SK-N-SH (cell line): ENCODE measurements around the gene ZGPAT. TPM values are rescaled to one million over a fixed set of nuclear protein-coding genes. Genes with fewer than 3 reads are reported as not detected.

Source experiments
- CTCF ChIA-PET: fragments of 300-600, 350-600 bp; formaldehyde crosslinking; extraction: SDS; loops from one replicate; lab custom pipeline; 2021; lab: Yijun Ruan, JAX
- POLR2A ChIA-PET: fragments of 350-600 bp; sonication (Branson Sonifier 250); formaldehyde crosslinking; extraction: SDS; loops from one replicate; lab custom pipeline; 2020; ENCODE audit warnings: antibody characterized with exemption, inconsistent platforms; lab: Yijun Ruan, JAX
- DNase-seq: peaks from one replicate; pipeline ENCODE4 v3.0.0; 2012
- H2AFZ ChIP-seq: fragments of 200-600 bp; sonication (generic); 2 replicates; pipeline ENCODE4 v1.8.1; 2016; ENCODE audit warnings: antibody characterized with exemption, mild to moderate bottlenecking, low read depth
- H3F3A ChIP-seq: fragments of 200-600 bp; sonication (generic); replicated peaks from 2 replicates; pipeline ENCODE3; 2016; ENCODE audit warnings: antibody characterized with exemption, mild to moderate bottlenecking; ENCODE audit not compliant: insufficient read depth
- H3K27ac ChIP-seq, 2 experiments: fragments of 200-500 bp in 1 of 2; fragments of 200-600 bp in 1 of 2; sonication (Bioruptor generic) in 1 of 2; sonication (generic), shearing (Covaris generic) in 1 of 2; 2 replicates each; pipeline versions ENCODE4 v1.5.1 to v1.6.1; 2014 to 2016; ENCODE audit warnings: low read depth in 2 of 2, inconsistent platforms in 1 of 2, low read length in 1 of 2, mild to moderate bottlenecking in 1 of 2, mixed read lengths in 1 of 2
- H3K27me3 ChIP-seq: fragments of 200-600 bp; sonication (generic), shearing (Covaris generic); 2 replicates; pipeline ENCODE4 v1.6.1; 2016; ENCODE audit warnings: mixed run types; ENCODE audit not compliant: insufficient read depth
- H3K36me3 ChIP-seq, 2 experiments: fragments of 200-500 bp in 1 of 2; fragments of 200-600 bp in 1 of 2; sonication (Bioruptor generic) in 1 of 2; sonication (generic) in 1 of 2; replicated peaks in 1 of 2; 2 replicates each; pipeline versions ENCODE3 to v1.5.1; 2014 to 2016; ENCODE audit warnings: low read length in 1 of 2, mild to moderate bottlenecking in 1 of 2; ENCODE audit not compliant: insufficient read depth in 2 of 2, control insufficient read depth in 1 of 2
- H3K4me1 ChIP-seq, 2 experiments: fragments of 200-500 bp in 1 of 2; fragments of 200-600 bp in 1 of 2; sonication (Bioruptor generic) in 1 of 2; sonication (generic), shearing (Covaris generic) in 1 of 2; 2 replicates each; pipeline versions ENCODE4 v1.5.1 to v1.6.1; 2014 to 2016; ENCODE audit warnings: low read depth in 1 of 2, low read length in 1 of 2, mixed run types in 1 of 2; ENCODE audit not compliant: insufficient read depth in 2 of 2, control insufficient read depth in 1 of 2
- H3K4me2 ChIP-seq: fragments of 200-600 bp; sonication (generic), shearing (Covaris generic); 2 replicates; pipeline ENCODE4 v1.6.1; 2017; ENCODE audit warnings: mixed run types
- H3K4me3 ChIP-seq, 2 experiments: fragments of 200-500 bp in 1 of 2; fragments of 200-600 bp in 1 of 2; sonication (Bioruptor generic) in 1 of 2; sonication (generic), shearing (Covaris generic) in 1 of 2; 2 replicates each; pipeline versions ENCODE4 v1.5.1 to v1.8.1; 2014 to 2016; ENCODE audit warnings: low read depth in 2 of 2, inconsistent platforms in 1 of 2, low read length in 1 of 2, mild to moderate bottlenecking in 1 of 2, mixed read lengths in 1 of 2, moderate library complexity in 1 of 2
- H3K79me2 ChIP-seq: fragments of 200-600 bp; sonication (generic); 2 replicates; pipeline ENCODE4 v1.8.1; 2017; ENCODE audit warnings: mild to moderate bottlenecking; ENCODE audit not compliant: insufficient read depth
- H3K9ac ChIP-seq: fragments of 200-600 bp; sonication (generic); 2 replicates; pipeline ENCODE4 v1.6.1; 2017; ENCODE audit warnings: mixed run types
- H3K9me2 ChIP-seq: fragments of 200-600 bp; sonication (generic); 2 replicates; pipeline ENCODE4 v1.6.1; 2017; ENCODE audit warnings: mixed run types
- H3K9me3 ChIP-seq: fragments of 200-600 bp; sonication (generic); 2 replicates; pipeline ENCODE4 v1.6.1; 2017; ENCODE audit warnings: mixed run types, mild to moderate bottlenecking, moderate library complexity
- H4K20me1 ChIP-seq: fragments of 200-600 bp; sonication (generic); 2 replicates; pipeline ENCODE4 v1.6.1; 2017; ENCODE audit warnings: mild to moderate bottlenecking, mixed run types; ENCODE audit not compliant: insufficient read depth
- EZH2phosphoT487 ChIP-seq: fragments of 200-600 bp; sonication (generic); IDR thresholded peaks from 2 replicates; pipeline ENCODE4 v1.6.1; 2017; ENCODE audit warnings: low read depth, mixed run types, mild to moderate bottlenecking, antibody characterized with exemption, moderate library complexity, borderline replicate concordance
- FOXJ3 ChIP-seq: sonication (generic); formaldehyde crosslinking; IDR thresholded peaks from 2 replicates; pipeline ENCODE4 v1.5.1; 2020; ENCODE audit warnings: mild to moderate bottlenecking, missing genetic modification reagents
- GATA2 ChIP-seq: sonication (generic); formaldehyde crosslinking; IDR thresholded peaks from 2 replicates; pipeline ENCODE4 v1.5.0; 2020; ENCODE audit warnings: mild to moderate bottlenecking, missing genetic modification reagents
- NFIC ChIP-seq: IDR thresholded peaks from 2 replicates; pipeline ENCODE4 v1.4.0; 2012; ENCODE audit warnings: borderline replicate concordance
- NRF1 ChIP-seq: IDR thresholded peaks from 2 replicates; pipeline ENCODE4 v1.6.1; 2012; ENCODE audit warnings: low read depth, mild to moderate bottlenecking, low read length
- PBX3 ChIP-seq: IDR thresholded peaks from 2 replicates; pipeline ENCODE4; 2012
- RAD21 ChIP-seq: IDR thresholded peaks from 2 replicates; pipeline ENCODE4 v1.6.1; 2012; ENCODE audit warnings: mild to moderate bottlenecking, low read length
- REST ChIP-seq: IDR thresholded peaks from 2 replicates; pipeline ENCODE4 v1.6.1; 2012; ENCODE audit warnings: mild to moderate bottlenecking, low read depth, low read length, moderate library complexity
- RFX5 ChIP-seq: IDR thresholded peaks from 2 replicates; pipeline ENCODE4 v1.6.1; 2012; ENCODE audit warnings: mild to moderate bottlenecking, improper control_type of control experiment, low read length
- RXRA ChIP-seq: IDR thresholded peaks from 2 replicates; pipeline ENCODE4 v1.4.0; 2012; ENCODE audit warnings: low read depth, mild to moderate bottlenecking, borderline replicate concordance
- SIN3A ChIP-seq: IDR thresholded peaks from 2 replicates; pipeline ENCODE4 v1.6.1; 2012; ENCODE audit warnings: low read depth, mild to moderate bottlenecking, low read length, moderate library complexity, borderline replicate concordance
- TEAD4 ChIP-seq: IDR thresholded peaks from 2 replicates; pipeline ENCODE4 v1.4.0; 2012; ENCODE audit warnings: mild to moderate bottlenecking, borderline replicate concordance; ENCODE audit not compliant: insufficient read depth
- USF1 ChIP-seq: IDR thresholded peaks from 2 replicates; pipeline ENCODE4 v1.4.0; 2012; ENCODE audit warnings: low read depth, borderline replicate concordance
- ZBTB33 ChIP-seq: IDR thresholded peaks from 2 replicates; pipeline ENCODE4 v1.4.0; 2012; ENCODE audit warnings: low read depth, borderline replicate concordance
- WGBS: methylation state at CpG from one replicate; pipeline ENCODE4 v1.1.6; 2017; ENCODE audit warnings: low lambda C conversion rate; 5-methylcytosine and 5-hydroxymethylcytosine counted together
- polyA plus RNA-seq, 3 experiments: library from polyadenylated mRNA; depleted of rRNA; stranded (reverse); fragments of >200 nt; gene quantifications; 2 replicates each; pipeline ENCODE4 v1.2.3, GENCODE V29; 2012

ZGPAT gene
- polyA plus RNA-seq, 1 of the 3 experiments (the other 2 are of a cell fraction), result 33.7 TPM

- Histone ChIP-seq H3K9me3 (peaks cover 7% of the 10 kb centered on the region), H3K36me3 (peaks cover 43 to 59% of the 10 kb centered on the region in 2 experiments), H3K4me3 (peak overlapping the region; percentile 70 to 90), H3K27ac (peak overlapping the region in 1 of 2 experiments; percentile 53; a peak in 2 of 4 replicates), H3F3A (peaks cover 4% of the 10 kb centered on the region), H4K20me1 (0 out of 2 replicates have a peak, but pooled peaks cover 3% of the 10 kb centered on the region), H3K4me1 (peaks cover 0 to 20% of the 10 kb centered on the region in 2 experiments; a peak in 1 of 4 replicates), H3K27me3 (no peaks in the 10 kb centered on the region), H3K9me2 (no peaks in the 10 kb centered on the region), H3K9ac (peak overlapping the region; percentile 89), H3K79me2 (peaks cover 87% of the 10 kb centered on the region), H3K4me2 (peak overlapping the region; percentile 92), H2AFZ (no peak overlapping the region)
- 66% methylated on average over 26 of the region's 67 CpGs for WGBS
- ChIA-PET CTCF (interaction anchor here (0.9 to 1.6 kb wide), 4 partner anchors 13 to 265 kb away, joined by 3 to 4 read pairs (median 4); no protein-coding TSS in a partner anchor), POLR2A (interaction anchor here (0.6 to 2.6 kb wide), 11 partner anchors 11 to 272 kb away, joined by 3 to 22 read pairs (median 3); partner anchors contain the start of genes RTEL1, SAMD10, STMN3 and TNFRSF6B)
- DNase-seq, result peak; percentile 12
- TF ChIP-seq USF1 (no peak), SIN3A (no peak), ZBTB33 (no peak), NFIC (no peak), TEAD4 (no peak), REST (no peak), EZH2phosphoT487 (no peak), FOXJ3 (CRISPR knock-in tag) (no peak), GATA2 (CRISPR knock-in tag) (no peak), RAD21 (no peak), RFX5 (no peak), NRF1 (no peak), PBX3 (no peak), RXRA (no peak)
These were observed 686 bp downstream of the ZGPAT start for GRCh38 chr20:63708301-63709148.
